Type B pancreatic cell (in vitro differentiated cells): Measurements from ENCODE around the gene SNX15. TPM values are rescaled to one million over a fixed set of nuclear protein-coding genes. Genes with fewer than 3 reads are reported as not detected.

Source experiments
- DNase-seq: peaks from one replicate; pipeline ENCODE4 v3.0.0; 2021; ENCODE audit warnings: mixed read lengths; ENCODE audit not compliant: unreplicated experiment; ENCODE audit errors: extremely low spot score
- H3K27ac Mint-ChIP-seq: 2 replicates; pipeline ENCODE4 v1.8.0; 2021; ENCODE audit warnings: mild to moderate bottlenecking, mixed read lengths
- H3K27me3 Mint-ChIP-seq: 2 replicates; pipeline ENCODE4 v1.8.0; 2021; ENCODE audit warnings: mixed read lengths
- H3K36me3 Mint-ChIP-seq: 2 replicates; pipeline ENCODE4 v1.8.0; 2021; ENCODE audit warnings: mixed read lengths
- H3K4me1 Mint-ChIP-seq: one replicate; pipeline ENCODE4 v1.8.0; 2021; ENCODE audit warnings: mixed read lengths; ENCODE audit not compliant: unreplicated experiment
- H3K4me3 Mint-ChIP-seq: 2 replicates; pipeline ENCODE4 v1.8.0; 2021; ENCODE audit warnings: mild to moderate bottlenecking, mixed read lengths
- H3K9me3 Mint-ChIP-seq: 2 replicates; pipeline ENCODE4 v1.8.0; 2021; ENCODE audit warnings: mixed read lengths
- total RNA-seq: library from RNA; stranded (reverse); gene quantifications from 2 replicates; pipeline ENCODE4 v1.2.1, GENCODE V29; 2021; ENCODE audit warnings: low replicate concordance
- TF ChIP-seq, protein P1 (sequence below): fragments of 200-600 bp; sonication (generic); conservative IDR thresholded peaks from 2 replicates; pipeline ENCODE4 v1.5.0; 2021; ENCODE audit warnings: antibody characterized with exemption, mild to moderate bottlenecking

SNX15 gene
- total RNA-seq, 1 donor from 2014 or later: 25.3 TPM

DNA sequence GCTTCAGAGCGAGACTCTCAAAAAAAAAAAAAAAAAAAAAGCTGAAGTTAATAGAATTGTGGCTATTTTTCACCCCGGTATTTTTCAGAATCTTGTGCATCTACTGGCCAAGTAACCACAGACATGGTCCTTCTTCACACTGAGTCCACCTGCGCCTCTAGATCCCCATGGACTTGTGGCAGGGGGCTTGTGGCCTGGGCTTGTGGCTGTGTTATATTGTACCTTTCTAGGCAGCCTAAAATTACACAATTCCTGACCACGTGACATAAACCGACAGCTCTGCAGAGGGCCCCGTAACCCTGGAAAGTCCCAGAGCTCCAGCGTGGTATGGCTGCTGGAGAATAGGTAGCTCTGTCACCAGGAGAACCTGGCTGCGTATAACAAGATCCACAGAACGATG, 42.0 kb downstream of the SNX15 start:
- no peak overlapping the region for H3K27ac Mint-ChIP-seq
- H3K27me3 Mint-ChIP-seq: no peaks in the 10 kb centered on the region
- H3K4me1 Mint-ChIP-seq: no peaks in the 10 kb centered on the region
- DNase-seq: no peak
- TF ChIP-seq, protein P1, sequence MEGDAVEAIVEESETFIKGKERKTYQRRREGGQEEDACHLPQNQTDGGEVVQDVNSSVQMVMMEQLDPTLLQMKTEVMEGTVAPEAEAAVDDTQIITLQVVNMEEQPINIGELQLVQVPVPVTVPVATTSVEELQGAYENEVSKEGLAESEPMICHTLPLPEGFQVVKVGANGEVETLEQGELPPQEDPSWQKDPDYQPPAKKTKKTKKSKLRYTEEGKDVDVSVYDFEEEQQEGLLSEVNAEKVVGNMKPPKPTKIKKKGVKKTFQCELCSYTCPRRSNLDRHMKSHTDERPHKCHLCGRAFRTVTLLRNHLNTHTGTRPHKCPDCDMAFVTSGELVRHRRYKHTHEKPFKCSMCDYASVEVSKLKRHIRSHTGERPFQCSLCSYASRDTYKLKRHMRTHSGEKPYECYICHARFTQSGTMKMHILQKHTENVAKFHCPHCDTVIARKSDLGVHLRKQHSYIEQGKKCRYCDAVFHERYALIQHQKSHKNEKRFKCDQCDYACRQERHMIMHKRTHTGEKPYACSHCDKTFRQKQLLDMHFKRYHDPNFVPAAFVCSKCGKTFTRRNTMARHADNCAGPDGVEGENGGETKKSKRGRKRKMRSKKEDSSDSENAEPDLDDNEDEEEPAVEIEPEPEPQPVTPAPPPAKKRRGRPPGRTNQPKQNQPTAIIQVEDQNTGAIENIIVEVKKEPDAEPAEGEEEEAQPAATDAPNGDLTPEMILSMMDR: no peak
- no peaks in the 10 kb centered on the region for H3K36me3 Mint-ChIP-seq
- no peaks in the 10 kb centered on the region for H3K9me3 Mint-ChIP-seq
- no peak overlapping the region for H3K4me3 Mint-ChIP-seq

GRCh38 chr11:65071907-65072630, 44.8 kb downstream of the SNX15 start:
- Mint-ChIP-seq H3K4me3 (no peak overlapping the region), H3K27me3 (no peaks in the 10 kb centered on the region), H3K9me3 (no peaks in the 10 kb centered on the region), H3K4me1 (no peaks in the 10 kb centered on the region), H3K27ac (no peak overlapping the region), H3K36me3 (peaks cover 3% of the 10 kb centered on the region)
- TF ChIP-seq, protein P1: no peak
- no peak for DNase-seq

DNA sequence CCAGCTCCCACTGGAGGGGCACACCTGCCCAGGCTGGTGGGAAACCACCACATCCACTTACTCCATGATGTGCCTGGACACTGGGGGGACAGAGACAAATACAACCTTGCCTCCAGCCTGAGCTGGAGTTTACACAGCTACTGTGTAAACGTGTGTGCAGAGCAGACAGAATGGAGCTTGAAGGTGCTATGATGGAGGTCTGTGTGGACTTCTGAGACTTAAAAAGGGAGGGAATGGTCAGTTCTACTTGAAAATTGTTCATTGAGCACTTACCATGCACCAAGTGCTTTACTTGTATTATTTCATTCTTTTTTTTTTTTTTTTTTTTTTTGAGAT, 45.4 kb downstream of the SNX15 start:
- DNase-seq: no peak
- Mint-ChIP-seq H3K4me3 (no peak overlapping the region), H3K36me3 (peaks cover 3% of the 10 kb centered on the region), H3K27ac (no peak overlapping the region), H3K4me1 (no peaks in the 10 kb centered on the region), H3K27me3 (no peaks in the 10 kb centered on the region), H3K9me3 (no peaks in the 10 kb centered on the region)
- TF ChIP-seq, protein P1: no peak

DNA sequence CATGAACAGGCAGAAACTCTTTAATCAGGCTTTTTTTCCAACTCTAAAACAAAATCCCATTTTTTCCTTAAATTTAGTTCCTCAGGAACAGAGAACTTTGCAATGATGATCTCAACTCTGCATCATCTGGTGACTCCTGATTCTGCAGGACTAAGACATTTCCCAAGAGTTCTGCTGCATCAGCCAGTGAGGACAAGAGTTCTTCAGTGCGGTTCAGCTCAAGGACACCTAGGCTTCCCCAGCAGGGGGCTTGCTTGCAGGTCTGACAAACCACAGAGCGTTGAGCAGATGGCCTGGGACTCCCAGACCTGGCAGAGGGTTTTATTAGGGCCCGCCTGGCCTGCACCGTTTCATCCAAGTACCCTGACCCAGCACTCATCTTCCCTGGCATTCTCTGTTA, 50.2 kb downstream of the SNX15 start:
- H3K27me3 Mint-ChIP-seq: no peaks in the 10 kb centered on the region
- peaks cover 7% of the 10 kb centered on the region for H3K36me3 Mint-ChIP-seq
- H3K4me1 Mint-ChIP-seq: peaks cover 4% of the 10 kb centered on the region
- H3K9me3 Mint-ChIP-seq: no peaks in the 10 kb centered on the region
- TF ChIP-seq, protein P1: no peak
- no peak overlapping the region for H3K27ac Mint-ChIP-seq
- DNase-seq: no peak
- H3K4me3 Mint-ChIP-seq: no peak overlapping the region

DNA sequence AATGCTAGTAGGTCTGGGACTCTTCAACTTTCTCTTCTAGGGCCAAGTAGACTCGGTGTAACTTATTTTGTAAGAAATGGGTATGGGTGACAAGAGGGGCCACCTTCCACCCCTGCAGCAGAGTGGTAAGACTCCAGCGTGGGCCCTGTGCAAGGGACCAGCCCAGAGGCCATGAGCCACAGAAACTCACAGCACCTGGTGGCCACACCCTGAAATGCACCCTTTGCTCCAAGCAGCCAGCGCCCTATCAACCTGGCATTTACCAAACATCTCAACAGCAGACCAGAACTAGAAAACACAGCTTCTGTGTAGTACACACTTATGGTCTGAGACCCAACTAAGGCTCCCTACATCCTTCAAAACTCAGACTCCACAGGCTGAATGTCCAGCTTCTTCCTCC, 50.9 kb downstream of the SNX15 start:
- Mint-ChIP-seq H3K4me1 (peaks cover 10% of the 10 kb centered on the region), H3K4me3 (no peak overlapping the region), H3K27ac (peak overlapping the region; percentile 71), H3K9me3 (no peaks in the 10 kb centered on the region), H3K27me3 (no peaks in the 10 kb centered on the region), H3K36me3 (peaks cover 7% of the 10 kb centered on the region)
- TF ChIP-seq, protein P1: peak; percentile 70
- DNase-seq: no peak
